GM23248 (cell line): ENCODE data around the gene RUNX3. TPM values are rescaled to one million over a fixed set of nuclear protein-coding genes. Genes with fewer than 3 reads are reported as not detected.

ENCODE experiments used
- DNase-seq: peaks from one replicate; pipeline ENCODE4 v3.0.0-alpha.2; 2015
- H2AFZ ChIP-seq: fragments of 200-600 bp; sonication (generic); 2 replicates; pipeline ENCODE4 v1.6.1; 2016; ENCODE audit warnings: antibody characterized with exemption
- H3F3A ChIP-seq: fragments of 200-600 bp; sonication (generic); 2 replicates; pipeline ENCODE4 v1.6.1; 2016; ENCODE audit warnings: mild to moderate bottlenecking, antibody characterized with exemption, mixed run types; ENCODE audit not compliant: insufficient read depth
- H3K27ac ChIP-seq: fragments of 200-600 bp; sonication (generic); 2 replicates; pipeline ENCODE4 v1.5.1; 2016; ENCODE audit warnings: mild to moderate bottlenecking
- H3K27me3 ChIP-seq: fragments of 200-600 bp; sonication (generic); replicated peaks from 2 replicates; pipeline ENCODE4 v1.6.1; 2016; ENCODE audit warnings: mild to moderate bottlenecking; ENCODE audit not compliant: insufficient read depth
- H3K36me3 ChIP-seq: fragments of 200-600 bp; sonication (generic); 2 replicates; pipeline ENCODE4 v1.6.1; 2016; ENCODE audit warnings: low read depth, mild to moderate bottlenecking
- H3K4me1 ChIP-seq: fragments of 200-600 bp; sonication (generic); 2 replicates; pipeline ENCODE4 v1.6.1; 2016; ENCODE audit warnings: mild to moderate bottlenecking; ENCODE audit not compliant: insufficient read depth
- H3K4me2 ChIP-seq: fragments of 200-600 bp; sonication (generic); one replicate; pipeline ENCODE4 v1.6.1; 2016; ENCODE audit warnings: mild to moderate bottlenecking; ENCODE audit not compliant: unreplicated experiment
- H3K4me3 ChIP-seq: fragments of 200-600 bp; sonication (generic); 2 replicates; pipeline ENCODE4 v1.5.1; 2016; ENCODE audit warnings: mild to moderate bottlenecking
- H3K79me2 ChIP-seq: fragments of 200-600 bp; sonication (generic); 2 replicates; pipeline ENCODE4 v1.6.1; 2016; ENCODE audit warnings: mild to moderate bottlenecking; ENCODE audit not compliant: insufficient read depth
- H3K9ac ChIP-seq: fragments of 200-600 bp; sonication (generic); 2 replicates; pipeline ENCODE4 v1.6.1; 2016; ENCODE audit warnings: mild to moderate bottlenecking
- H3K9me2 ChIP-seq: fragments of 200-600 bp; sonication (generic); 2 replicates; pipeline ENCODE4 v1.6.1; 2016; ENCODE audit warnings: mixed run types, mild to moderate bottlenecking, moderate library complexity; ENCODE audit not compliant: insufficient read depth
- H3K9me3 ChIP-seq: fragments of 200-600 bp; sonication (generic); one replicate; pipeline ENCODE4 v1.6.1; 2017; ENCODE audit warnings: low read depth
- H4K20me1 ChIP-seq: fragments of 200-600 bp; sonication (generic); 2 replicates; pipeline ENCODE4 v1.6.0; 2016; ENCODE audit not compliant: insufficient read depth
- EZH2 ChIP-seq: fragments of 200-600 bp; sonication (generic); IDR thresholded peaks from 2 replicates; pipeline ENCODE4 v1.6.1; 2018; ENCODE audit warnings: antibody characterized with exemption, mild to moderate bottlenecking; ENCODE audit not compliant: insufficient read depth, poor library complexity, severe bottlenecking
- EZH2phosphoT487 ChIP-seq: fragments of 200-600 bp; sonication (generic); IDR thresholded peaks from 2 replicates; pipeline ENCODE4 v1.6.1; 2018; ENCODE audit warnings: antibody characterized with exemption, moderate library complexity, mild to moderate bottlenecking, low read depth; ENCODE audit not compliant: insufficient read depth
- WGBS, 2 experiments: methylation state at CpG; one replicate each; pipeline ENCODE4 v1.1.6; 2015 to 2017; ENCODE audit warnings: low lambda C conversion rate in 2 of 2, low coverage in 1 of 2; ENCODE audit errors: missing lambda C conversion rate in 2 of 2; 5-methylcytosine and 5-hydroxymethylcytosine counted together
- in situ Hi-C: fragments of 300-500 bp; cut with MboI; formaldehyde crosslinking; loops from 2 replicates; pipeline ENCODE4 v1.15.0; 2020
- polyA plus RNA-seq: library from polyadenylated mRNA; unstranded; fragments of >200 nt; fragmentation: Nextera tagmentation; extraction: Ambion mirVana; gene quantifications from 2 replicates; pipeline ENCODE4 v1.2.1, GENCODE V29; 2016
- total RNA-seq: library from RNA; depleted of rRNA; stranded (reverse); fragments of >200 nt; shearing (Covaris generic); gene quantifications from 2 replicates; pipeline ENCODE4 v1.2.3, GENCODE V29; 2014

The RUNX3 gene
- total and polyA plus RNA-seq, 2 experiments from 2014 or later: 0.43 to 1.4 TPM

DNA sequence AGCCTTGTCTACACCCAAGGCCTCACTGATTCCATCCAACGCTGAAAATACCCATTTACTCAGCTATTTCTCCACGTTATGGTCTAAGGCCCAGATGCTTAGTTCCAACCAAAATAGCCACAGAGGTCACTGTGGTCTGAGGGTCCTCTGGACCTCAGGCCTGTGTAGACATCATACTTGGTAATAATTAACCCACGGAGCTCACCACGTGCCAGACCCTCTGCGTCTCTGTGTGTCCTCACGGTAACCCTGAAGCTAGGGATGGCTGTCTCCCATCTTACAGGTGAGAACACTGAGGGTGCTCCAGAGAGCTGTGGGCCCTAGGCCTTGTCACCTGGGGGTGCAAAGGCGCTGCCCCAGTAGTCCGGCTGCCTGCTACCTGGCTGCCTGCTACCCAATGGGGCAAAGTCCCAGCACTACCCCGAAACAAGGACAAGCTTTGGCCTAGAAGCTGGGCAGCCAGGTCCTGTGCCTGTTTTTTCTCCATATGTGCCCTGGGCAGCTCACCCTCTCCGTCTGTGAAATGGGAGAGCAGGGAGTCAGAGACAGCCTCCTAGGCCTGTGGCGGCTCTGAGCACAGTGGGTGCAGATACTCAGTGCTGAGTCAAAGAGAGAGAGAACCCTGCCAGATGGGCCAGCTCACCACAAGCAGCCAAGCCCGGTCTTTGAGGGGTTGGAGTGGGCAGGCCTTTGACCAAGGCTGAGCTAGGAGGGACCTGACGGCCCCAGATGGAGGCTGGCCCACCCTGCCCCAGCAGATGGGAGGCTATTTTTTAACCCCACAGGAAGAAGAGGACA, 17.0 kb upstream of the RUNX3 start:
- Histone ChIP-seq H3K4me3 (no peak overlapping the region), H3F3A (no peaks in the 10 kb centered on the region), H3K4me1 (peaks cover 6% of the 10 kb centered on the region; the same call in 1 of the 2 replicates), H3K27ac (no peak overlapping the region), H3K4me2 (no peak overlapping the region), H3K36me3 (no peaks in the 10 kb centered on the region), H3K9me3 (no peaks in the 10 kb centered on the region), H4K20me1 (no peaks in the 10 kb centered on the region), H3K9ac (no peak overlapping the region), H3K79me2 (no peaks in the 10 kb centered on the region), H3K27me3 (no peaks in the 10 kb centered on the region), H3K9me2 (no peaks in the 10 kb centered on the region), H2AFZ (no peak overlapping the region)
- TF ChIP-seq EZH2phosphoT487 (no peak), EZH2 (no peak)
- peak; percentile 71 for DNase-seq
- in situ Hi-C loops: no loop called here
- WGBS, 2 experiments: 80% methylated on average over 13 of the region's 13 CpGs

DNA sequence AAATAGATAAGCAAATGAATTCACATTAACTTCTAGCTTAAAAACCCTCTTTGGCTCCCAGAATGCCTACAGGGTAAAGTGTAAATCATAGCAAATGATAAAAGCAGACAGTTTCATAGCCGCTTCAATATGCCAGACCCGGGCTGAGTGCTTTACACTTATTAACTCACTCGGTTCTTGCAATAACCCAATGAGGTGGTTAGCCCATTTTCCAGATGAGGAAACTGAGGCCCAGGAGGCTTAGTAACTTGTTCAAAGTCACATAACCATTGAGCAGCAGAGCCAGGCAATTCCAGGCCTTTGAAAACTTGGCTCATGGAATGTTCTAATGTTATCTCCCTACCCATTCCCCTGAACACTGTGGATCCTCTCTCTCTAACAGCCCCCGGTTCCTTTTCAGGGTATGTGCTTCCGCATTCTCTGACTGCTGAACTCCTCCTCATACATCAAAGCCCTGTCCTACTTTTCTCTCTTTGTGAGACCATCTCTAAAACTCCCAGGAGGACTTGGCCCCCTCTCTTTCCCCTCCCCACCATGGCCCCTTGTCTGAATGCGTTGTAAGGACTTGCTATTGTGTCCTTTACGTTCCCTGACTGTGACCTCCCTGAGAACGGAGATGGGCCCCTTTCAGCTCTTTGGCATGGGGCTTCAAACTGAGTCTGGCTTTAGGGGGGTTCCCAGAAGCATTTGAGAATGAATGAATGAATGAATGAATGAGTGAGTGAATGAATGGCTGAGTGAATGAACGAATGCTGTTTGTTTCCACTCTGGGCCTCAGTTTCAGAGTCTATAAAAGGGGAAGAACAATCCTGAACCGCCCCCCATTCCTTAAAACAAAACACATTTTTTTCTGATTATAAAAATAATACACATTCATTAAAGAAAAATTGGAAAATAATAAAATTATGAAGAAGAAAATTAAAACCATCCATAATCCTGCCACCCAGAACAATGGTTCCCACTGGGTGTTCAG, 15.6 kb upstream of the RUNX3 start:
- no peaks in the 10 kb centered on the region for H3K79me2 ChIP-seq
- H3K4me1 ChIP-seq: peaks cover 6% of the 10 kb centered on the region; the same call in 1 of the 2 replicates
- H3K27me3 ChIP-seq: no peaks in the 10 kb centered on the region
- in situ Hi-C loops: no loop called here
- H3K9ac ChIP-seq: no peak overlapping the region
- H3K9me3 ChIP-seq: no peaks in the 10 kb centered on the region
- no peak overlapping the region for H3K4me2 ChIP-seq
- no peaks in the 10 kb centered on the region for H3K9me2 ChIP-seq
- no peak overlapping the region for H3K27ac ChIP-seq
- no peaks in the 10 kb centered on the region for H3K36me3 ChIP-seq
- TF ChIP-seq EZH2phosphoT487: no peak
- no peak for TF ChIP-seq EZH2
- 77 to 81% methylated on average over 10 of the region's 10 CpGs for WGBS, 2 experiments
- H3F3A ChIP-seq: no peaks in the 10 kb centered on the region
- no peak overlapping the region for H3K4me3 ChIP-seq
- H2AFZ ChIP-seq: no peak overlapping the region
- no peak for DNase-seq
- no peaks in the 10 kb centered on the region for H4K20me1 ChIP-seq

DNA sequence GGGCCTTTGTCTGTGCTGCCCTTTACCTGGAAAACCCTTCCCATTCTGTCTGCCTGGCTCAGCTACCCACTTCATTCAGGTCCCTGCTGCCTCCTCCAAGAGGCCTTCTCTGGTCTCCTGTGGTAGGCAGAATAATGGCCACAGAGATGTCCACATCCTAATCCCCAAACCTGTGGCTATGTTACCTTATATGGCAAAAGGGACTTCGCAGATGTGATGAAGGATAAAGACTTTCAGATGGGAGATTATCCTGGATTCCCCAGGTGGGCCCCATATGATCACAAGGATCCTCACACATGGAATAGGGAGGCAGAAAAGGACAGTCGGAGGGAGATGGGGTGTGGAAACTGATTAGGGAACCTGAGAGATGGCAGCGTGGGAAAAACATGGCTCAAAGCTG, 14.2 kb upstream of the RUNX3 start:
- TF ChIP-seq EZH2phosphoT487: no peak
- no peak for TF ChIP-seq EZH2
- Histone ChIP-seq H3K9me2 (no peaks in the 10 kb centered on the region), H2AFZ (no peak overlapping the region), H3K4me1 (peaks cover 5% of the 10 kb centered on the region; the same call in 1 of the 2 replicates), H3K4me2 (no peak overlapping the region), H3K36me3 (no peaks in the 10 kb centered on the region), H3K79me2 (no peaks in the 10 kb centered on the region), H3K27ac (no peak overlapping the region), H3K9me3 (no peaks in the 10 kb centered on the region), H3K27me3 (no peaks in the 10 kb centered on the region), H3F3A (no peaks in the 10 kb centered on the region), H4K20me1 (no peaks in the 10 kb centered on the region), H3K4me3 (no peak overlapping the region), H3K9ac (no peak overlapping the region)
- DNase-seq: no peak
- 58 to 71% methylated on average over 3 of the region's 3 CpGs for WGBS, 2 experiments
- in situ Hi-C loops: no loop called here

DNA sequence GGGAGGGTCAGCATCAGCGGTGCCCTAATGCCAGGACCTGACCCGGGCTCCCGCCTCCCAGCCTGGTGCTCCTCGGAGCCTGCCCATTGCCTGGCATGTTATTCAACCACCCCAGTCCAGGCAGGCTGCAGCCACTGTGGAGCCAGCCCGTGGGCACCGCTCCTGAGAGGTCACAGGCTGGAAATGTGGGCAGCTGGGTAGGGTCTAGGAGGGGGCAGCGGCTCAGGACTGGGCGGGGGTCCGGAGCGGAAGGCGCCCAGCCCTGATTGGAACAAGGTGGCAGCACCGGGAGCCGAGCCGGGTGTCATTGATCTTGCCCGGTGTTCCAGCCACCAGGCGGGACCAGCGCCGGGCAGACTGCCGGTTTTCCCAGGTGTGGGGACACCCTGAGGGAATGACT, 12.7 kb upstream of the RUNX3 start:
- no peaks in the 10 kb centered on the region for H4K20me1 ChIP-seq
- H3F3A ChIP-seq: no peaks in the 10 kb centered on the region
- no peak for DNase-seq
- TF ChIP-seq EZH2phosphoT487 (no peak), EZH2 (no peak)
- WGBS, 2 experiments: 79 to 83% methylated on average over 14 to 19 of the region's 19 CpGs
- no peaks in the 10 kb centered on the region for H3K9me3 ChIP-seq
- H3K4me1 ChIP-seq: no peaks in the 10 kb centered on the region
- no peaks in the 10 kb centered on the region for H3K9me2 ChIP-seq
- no peaks in the 10 kb centered on the region for H3K36me3 ChIP-seq
- no peaks in the 10 kb centered on the region for H3K27me3 ChIP-seq
- no peak overlapping the region for H3K9ac ChIP-seq
- in situ Hi-C loops: no loop called here
- no peaks in the 10 kb centered on the region for H3K79me2 ChIP-seq
- H3K4me3 ChIP-seq: no peak overlapping the region
- no peak overlapping the region for H3K27ac ChIP-seq
- H2AFZ ChIP-seq: no peak overlapping the region
- no peak overlapping the region for H3K4me2 ChIP-seq
